CD14-positive monocyte (primary cell): ENCODE data around the gene CRABP2. TPM values are rescaled to one million over a fixed set of nuclear protein-coding genes. Genes with fewer than 3 reads are reported as not detected.

Experiments used
- DNase-seq, 3 donors: peaks; one replicate each; pipeline ENCODE4 v3.0.0-alpha.2; 2011 to 2022
- H2AFZ ChIP-seq: 2 replicates; pipeline ENCODE4 v1.6.0; 2012; ENCODE audit warnings: mild to moderate bottlenecking, low read depth, low read length, inconsistent platforms; ENCODE audit not compliant: insufficient read depth, poor library complexity, severe bottlenecking
- H3K27ac ChIP-seq, 2 donors: 1 replicate in 1 of 2; 2 replicates in 1 of 2; pipeline ENCODE4 v1.5.1; 2012 to 2013; ENCODE audit warnings: low read length in 2 of 2, control low read depth in 1 of 2, inconsistent platforms in 1 of 2, low read depth in 1 of 2, mild to moderate bottlenecking in 1 of 2
- H3K27me3 ChIP-seq, 2 donors: one replicate each; pipeline versions ENCODE4 v1.6.0 to v1.6.1; 2011 to 2013; ENCODE audit warnings: low read length in 2 of 2; ENCODE audit not compliant: control insufficient read depth in 2 of 2, insufficient read depth in 2 of 2
- H3K36me3 ChIP-seq, 2 donors: replicated peaks in 1 of 2; 1 replicate in 1 of 2; 2 replicates in 1 of 2; pipeline versions ENCODE4 v1.5.1 to v1.6.1; 2012 to 2013; ENCODE audit warnings: low read length in 2 of 2, control low read depth in 1 of 2, inconsistent platforms in 1 of 2, mild to moderate bottlenecking in 1 of 2; ENCODE audit not compliant: insufficient read depth in 2 of 2, control insufficient read depth in 1 of 2
- H3K4me1 ChIP-seq, 2 donors: 1 replicate in 1 of 2; 2 replicates in 1 of 2; pipeline versions ENCODE4 v1.5.1 to v1.6.1; 2012 to 2013; ENCODE audit warnings: low read length in 2 of 2, control low read depth in 1 of 2, inconsistent platforms in 1 of 2, mild to moderate bottlenecking in 1 of 2, moderate library complexity in 1 of 2; ENCODE audit not compliant: insufficient read depth in 2 of 2, control insufficient read depth in 1 of 2
- H3K4me2 ChIP-seq: replicated peaks from 2 replicates; pipeline ENCODE3; 2012; ENCODE audit warnings: low read length, moderate library complexity, mild to moderate bottlenecking; ENCODE audit not compliant: poor library complexity, severe bottlenecking; ENCODE audit errors: extremely low read depth
- H3K4me3 ChIP-seq, 3 experiments: fragments of 200-600 bp in 1 of 3; sonication (generic) in 1 of 3; replicated peaks in 1 of 3; 1 replicate in 2 of 3; 2 replicates in 1 of 3; pipeline ENCODE4 v1.5.1; 2011 to 2013; ENCODE audit warnings: low read length in 3 of 3, mild to moderate bottlenecking in 3 of 3, control low read depth in 2 of 3, low read depth in 2 of 3, inconsistent platforms in 1 of 3, moderate library complexity in 1 of 3
- H3K79me2 ChIP-seq: 2 replicates; pipeline ENCODE4 v1.6.0; 2012; ENCODE audit warnings: mild to moderate bottlenecking, control low read depth, inconsistent platforms, low read length, moderate library complexity; ENCODE audit not compliant: insufficient read depth
- H3K9ac ChIP-seq: 2 replicates; pipeline ENCODE4 v1.6.0; 2017; ENCODE audit warnings: low read length, mild to moderate bottlenecking; ENCODE audit not compliant: insufficient read depth, poor library complexity, severe bottlenecking
- H3K9me3 ChIP-seq, 2 donors: replicated peaks in 1 of 2; 1 replicate in 1 of 2; 2 replicates in 1 of 2; pipeline versions ENCODE4 v1.5.1 to v1.6.1; 2012 to 2013; ENCODE audit warnings: low read length in 2 of 2, control low read depth in 1 of 2; ENCODE audit not compliant: control insufficient read depth in 1 of 2, insufficient read depth in 1 of 2
- H4K20me1 ChIP-seq: 2 replicates; pipeline ENCODE4 v1.6.0; 2012; ENCODE audit warnings: mild to moderate bottlenecking, low read length, control low read depth, moderate library complexity; ENCODE audit not compliant: insufficient read depth
- H3K27ac Mint-ChIP-seq, 7 donors: one replicate each; pipeline ENCODE4 v1.8.0; 2020; ENCODE audit warnings: mild to moderate bottlenecking in 7 of 7, mixed read lengths in 7 of 7, moderate library complexity in 6 of 7, inconsistent platforms in 2 of 7
- H3K27me3 Mint-ChIP-seq, 3 donors: one replicate each; pipeline ENCODE4 v1.8.0; 2021 to 2022; ENCODE audit warnings: low read depth in 3 of 3, mild to moderate bottlenecking in 3 of 3, mixed read lengths in 3 of 3, moderate library complexity in 3 of 3, inconsistent platforms in 1 of 3
- H3K36me3 Mint-ChIP-seq, 2 donors: one replicate each; pipeline ENCODE4 v1.8.0; 2020; ENCODE audit warnings: mixed read lengths in 2 of 2, inconsistent platforms in 1 of 2, mild to moderate bottlenecking in 1 of 2
- H3K4me1 Mint-ChIP-seq: one replicate; pipeline ENCODE4 v1.8.0; 2020; ENCODE audit warnings: mild to moderate bottlenecking, mixed read lengths
- H3K4me3 Mint-ChIP-seq, 2 donors: one replicate each; pipeline ENCODE4 v1.8.0; 2020; ENCODE audit warnings: mild to moderate bottlenecking in 2 of 2, mixed read lengths in 2 of 2, moderate library complexity in 1 of 2
- H3K9me3 Mint-ChIP-seq, 7 donors: one replicate each; pipeline ENCODE4 v1.8.0; 2020 to 2022; ENCODE audit warnings: mixed read lengths in 7 of 7, mild to moderate bottlenecking in 6 of 7, moderate library complexity in 6 of 7, inconsistent platforms in 2 of 7
- CTCF ChIP-seq: fragments of 200-600 bp; IDR thresholded peaks from one replicate; pipeline ENCODE4 v1.8.0; 2022; ENCODE audit warnings: antibody characterized with exemption, mild to moderate bottlenecking
- WGBS: methylation state at CpG from one replicate; pipeline ENCODE4 v1.1.5; 2013; ENCODE audit warnings: missing lambda C conversion rate; ENCODE audit not compliant: insufficient coverage; 5-methylcytosine and 5-hydroxymethylcytosine counted together
- intact Hi-C, 2 donors: fragments of 100-400 bp; cut with micrococcal nuclease; formaldehyde crosslinking; loops; one replicate each; pipeline versions ENCODE4 v1.15.0 to v1.15.1; 2023
- polyA plus RNA-seq, 3 donors: library from polyadenylated mRNA; depleted of rRNA in 1 of 3; unstranded in 2 of 3; stranded (reverse) in 1 of 3; fragments of 300-500 nt in 2 of 3; fragments of >200 nt in 1 of 3; fragmentation: Illumina TruSeq in 2 of 3; gene quantifications; 1 replicate in 2 of 3; 2 replicates in 1 of 3; pipeline ENCODE4 v1.2.3, GENCODE V29; 2012 to 2021

CRABP2 gene
- polyA plus RNA-seq, 3 donors, result 0.23 to 1.8 TPM; not detected in 1

GRCh38 chr1:156698995-156699394 lies 6.4 kb downstream of the CRABP2 start:
- TF ChIP-seq CTCF, result no peak
- H3K4me2 ChIP-seq, result no peak overlapping the region
- no peak for DNase-seq
- H3K27ac Mint-ChIP-seq, result no peak overlapping the region
- H3K4me1 ChIP-seq, result no peaks in the 10 kb centered on the region
- H3K27ac ChIP-seq, result no peak overlapping the region
- H3K4me3 ChIP-seq, result no peak overlapping the region
- H3K36me3 Mint-ChIP-seq, result no peaks in the 10 kb centered on the region
- 89% methylated on average over 1 of the region's 1 CpG for WGBS
- peaks cover 54 to 58% (median 56%) of the 10 kb centered on the region in 3 donors for H3K27me3 Mint-ChIP-seq
- H3K79me2 ChIP-seq, result no peaks in the 10 kb centered on the region
- H3K9me3 Mint-ChIP-seq, result peaks cover 0 to 5% (median 0%) of the 10 kb centered on the region in 7 donors
- H4K20me1 ChIP-seq, result no peaks in the 10 kb centered on the region
- no peak overlapping the region for H3K4me3 Mint-ChIP-seq
- intact Hi-C loops, result loop anchor here (10.0 kb wide), 2 partner anchors 156 to 186 kb away; partner anchors contain the start of gene INSRR (in 1 of the 2)
- peaks cover 12 to 41% of the 10 kb centered on the region in 2 donors for H3K27me3 ChIP-seq
- H3K36me3 ChIP-seq, result no peaks in the 10 kb centered on the region
- no peaks in the 10 kb centered on the region for H3K9me3 ChIP-seq
- H3K9ac ChIP-seq, result no peak overlapping the region
- H3K4me1 Mint-ChIP-seq, result no peaks in the 10 kb centered on the region
- H2AFZ ChIP-seq, result no peak overlapping the region

- H3K4me1 Mint-ChIP-seq, result peaks cover 7% of the 10 kb centered on the region
- intact Hi-C loops, result loop anchor here (10.0 kb wide), 2 partner anchors 157 to 187 kb away; partner anchors contain the start of gene INSRR (in 1 of the 2)
- no peak for DNase-seq
- Histone ChIP-seq H3K4me3 (no peak overlapping the region), H3K9ac (no peak overlapping the region), H3K4me2 (no peak overlapping the region), H3K27ac (no peak overlapping the region), H3K27me3 (peaks cover 8 to 43% of the 10 kb centered on the region in 2 donors), H2AFZ (no peak overlapping the region), H3K4me1 (peaks cover under 1 to 1% of the 10 kb centered on the region in 2 donors), H4K20me1 (no peaks in the 10 kb centered on the region), H3K79me2 (no peaks in the 10 kb centered on the region), H3K9me3 (peaks cover 0 to 1% of the 10 kb centered on the region in 2 donors), H3K36me3 (no peaks in the 10 kb centered on the region)
- peaks cover 54 to 58% (median 56%) of the 10 kb centered on the region in 3 donors for H3K27me3 Mint-ChIP-seq
- TF ChIP-seq CTCF, result no peak
- no peak overlapping the region for H3K27ac Mint-ChIP-seq
- no peaks in the 10 kb centered on the region for H3K36me3 Mint-ChIP-seq
- H3K4me3 Mint-ChIP-seq, result no peak overlapping the region
- 95% methylated on average over 6 of the region's 8 CpGs for WGBS
- peaks cover 0 to 3% (median under 1%) of the 10 kb centered on the region in 7 donors for H3K9me3 Mint-ChIP-seq
Measured at GRCh38 chr1:156697481-156697880, 7.9 kb downstream of the CRABP2 start.
